Measurements from ENCODE around the gene BDNF. TPM values are rescaled to one million over a fixed set of nuclear protein-coding genes. Genes with fewer than 3 reads are reported as not detected.

Gene BDNF
- polyA plus RNA-seq, 1 donor (not counting 4 experiments of a cell fraction or from before 2014, with no cell fraction given), result 0.35 TPM

DNA sequence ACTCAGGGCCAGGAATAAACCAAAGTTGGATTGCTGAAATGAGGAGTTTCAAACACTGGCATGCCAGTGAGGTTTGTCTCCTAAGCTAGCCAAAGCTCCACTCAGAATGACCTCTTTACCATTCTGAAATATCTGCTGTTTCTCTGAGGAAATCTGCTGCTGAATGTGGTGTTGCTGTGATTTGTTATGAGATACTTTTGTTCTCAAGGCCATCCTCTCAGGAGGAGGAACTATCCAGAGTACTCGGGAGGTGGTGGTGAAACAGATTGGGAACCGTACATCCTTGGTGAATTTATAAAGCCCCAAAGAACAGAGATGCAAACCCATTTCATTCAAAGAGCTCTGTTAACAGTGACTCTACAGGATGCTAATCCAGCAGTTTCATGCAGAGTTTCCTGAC is 50.5 kb downstream of the BDNF start:
- dilution Hi-C loops (cut with MboI; ENCODE audit: extremely low pct_ligation_motif_present, low sequenced_read_pairs), result no loop called here
- TF ChIP-seq, protein P1, sequence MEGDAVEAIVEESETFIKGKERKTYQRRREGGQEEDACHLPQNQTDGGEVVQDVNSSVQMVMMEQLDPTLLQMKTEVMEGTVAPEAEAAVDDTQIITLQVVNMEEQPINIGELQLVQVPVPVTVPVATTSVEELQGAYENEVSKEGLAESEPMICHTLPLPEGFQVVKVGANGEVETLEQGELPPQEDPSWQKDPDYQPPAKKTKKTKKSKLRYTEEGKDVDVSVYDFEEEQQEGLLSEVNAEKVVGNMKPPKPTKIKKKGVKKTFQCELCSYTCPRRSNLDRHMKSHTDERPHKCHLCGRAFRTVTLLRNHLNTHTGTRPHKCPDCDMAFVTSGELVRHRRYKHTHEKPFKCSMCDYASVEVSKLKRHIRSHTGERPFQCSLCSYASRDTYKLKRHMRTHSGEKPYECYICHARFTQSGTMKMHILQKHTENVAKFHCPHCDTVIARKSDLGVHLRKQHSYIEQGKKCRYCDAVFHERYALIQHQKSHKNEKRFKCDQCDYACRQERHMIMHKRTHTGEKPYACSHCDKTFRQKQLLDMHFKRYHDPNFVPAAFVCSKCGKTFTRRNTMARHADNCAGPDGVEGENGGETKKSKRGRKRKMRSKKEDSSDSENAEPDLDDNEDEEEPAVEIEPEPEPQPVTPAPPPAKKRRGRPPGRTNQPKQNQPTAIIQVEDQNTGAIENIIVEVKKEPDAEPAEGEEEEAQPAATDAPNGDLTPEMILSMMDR (optimal IDR thresholded peaks at IDR 0.05 in 1 of 3, IDR thresholded peaks at IDR 0.05 in 1 of 3, conservative IDR thresholded peaks at IDR 0.05 in 1 of 3; ENCODE audit: extremely low read depth in 1 of 3, insufficient read depth in 2 of 3, low read length in 3 of 3), result no peak
- no peak for TF ChIP-seq EZH2 (IDR thresholded peaks at IDR 0.05; ENCODE audit: low read length)
- no peaks in the 10 kb centered on the region for H3K79me2 ChIP-seq (ENCODE audit: control insufficient read depth, insufficient read depth, low read length)

DNA sequence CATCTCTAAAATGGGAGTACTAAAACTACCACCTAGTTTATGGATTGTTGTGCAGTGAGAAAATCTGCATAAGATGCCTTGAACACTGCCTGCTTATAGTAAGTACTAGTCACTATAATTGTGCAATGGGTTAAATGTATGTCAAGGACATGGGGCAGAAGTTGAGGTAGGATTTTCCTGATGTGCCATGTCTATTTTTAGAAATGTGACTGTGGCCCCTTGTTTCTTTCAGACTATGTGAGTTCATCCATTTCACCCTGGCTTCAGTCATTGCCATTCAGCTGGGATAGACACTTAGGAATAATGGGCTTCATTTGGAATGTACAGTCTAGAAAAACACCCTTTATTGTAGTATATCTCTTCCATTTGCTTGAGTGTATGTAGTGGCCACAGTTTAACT is 51.4 kb downstream of the BDNF start:
- H3K27ac ChIP-seq (ENCODE audit: control insufficient read depth, insufficient read depth, low read length), result no peak overlapping the region
- no peak overlapping the region for H3K4me3 ChIP-seq (ENCODE audit: control insufficient read depth in 2 of 3, extremely low read depth in 1 of 3, insufficient read depth in 2 of 3, low read depth in 1 of 3, low read length in 3 of 3)
- H2AFZ ChIP-seq (ENCODE audit: control insufficient read depth, low read length), result no peak overlapping the region
- no peak for DNase-seq (ENCODE audit: low read depth, low spot score)
- no peak overlapping the region for H3K4me2 ChIP-seq (ENCODE audit: control insufficient read depth, extremely low read depth, insufficient read depth, low read depth, low read length)
- TF ChIP-seq, protein P1 (optimal IDR thresholded peaks at IDR 0.05 in 1 of 3, IDR thresholded peaks at IDR 0.05 in 1 of 3, conservative IDR thresholded peaks at IDR 0.05 in 1 of 3; ENCODE audit: extremely low read depth in 1 of 3, insufficient read depth in 2 of 3, low read length in 3 of 3), result no peak
- no peak for TF ChIP-seq EZH2 (IDR thresholded peaks at IDR 0.05; ENCODE audit: low read length)
- no peaks in the 10 kb centered on the region for H3K9me3 ChIP-seq (ENCODE audit: control insufficient read depth, low read depth, low read length)
- H3K27me3 ChIP-seq (ENCODE audit: control insufficient read depth, extremely low read depth, insufficient read depth, low read length), result no peaks in the 10 kb centered on the region
- no peak overlapping the region for H3K9ac ChIP-seq (ENCODE audit: control insufficient read depth, extremely low read depth, insufficient read depth, low read length)
- H3K9me1 ChIP-seq (ENCODE audit: control insufficient read depth, extremely low read depth, insufficient read depth, low read length), result no peaks in the 10 kb centered on the region
- no peak for FAIRE-seq
- dilution Hi-C loops (cut with MboI; ENCODE audit: extremely low pct_ligation_motif_present, low sequenced_read_pairs), result no loop called here
- no peaks in the 10 kb centered on the region for H4K20me1 ChIP-seq (ENCODE audit: control insufficient read depth, extremely low read depth, insufficient read depth, low read length)
- no peaks in the 10 kb centered on the region for H3K36me3 ChIP-seq (ENCODE audit: control insufficient read depth in 2 of 2, extremely low read depth in 1 of 2, insufficient read depth in 2 of 2, low read length in 2 of 2)
- H3K79me2 ChIP-seq (ENCODE audit: control insufficient read depth, insufficient read depth, low read length), result no peaks in the 10 kb centered on the region
- H3K4me1 ChIP-seq (ENCODE audit: control insufficient read depth, extremely low read depth, insufficient read depth, low read length), result no peaks in the 10 kb centered on the region

More for the DNA sequence above, 50.5 kb downstream of the BDNF start:
- Histone ChIP-seq H3K36me3 (ENCODE audit: control insufficient read depth in 2 of 2, extremely low read depth in 1 of 2, insufficient read depth in 2 of 2, low read length in 2 of 2) (no peaks in the 10 kb centered on the region), H3K4me3 (ENCODE audit: control insufficient read depth in 2 of 3, extremely low read depth in 1 of 3, insufficient read depth in 2 of 3, low read depth in 1 of 3, low read length in 3 of 3) (no peak overlapping the region), H2AFZ (ENCODE audit: control insufficient read depth, low read length) (no peak overlapping the region), H3K27me3 (ENCODE audit: control insufficient read depth, extremely low read depth, insufficient read depth, low read length) (no peaks in the 10 kb centered on the region), H3K9ac (ENCODE audit: control insufficient read depth, extremely low read depth, insufficient read depth, low read length) (no peak overlapping the region), H3K9me3 (ENCODE audit: control insufficient read depth, low read depth, low read length) (no peaks in the 10 kb centered on the region), H4K20me1 (ENCODE audit: control insufficient read depth, extremely low read depth, insufficient read depth, low read length) (no peaks in the 10 kb centered on the region), H3K27ac (ENCODE audit: control insufficient read depth, insufficient read depth, low read length) (no peak overlapping the region), H3K4me2 (ENCODE audit: control insufficient read depth, extremely low read depth, insufficient read depth, low read depth, low read length) (no peak overlapping the region), H3K4me1 (ENCODE audit: control insufficient read depth, extremely low read depth, insufficient read depth, low read length) (no peaks in the 10 kb centered on the region), H3K9me1 (ENCODE audit: control insufficient read depth, extremely low read depth, insufficient read depth, low read length) (no peaks in the 10 kb centered on the region)
- FAIRE-seq (no peak), DNase-seq (ENCODE audit: low read depth, low spot score) (no peak)
